Right forelimb (tissue), 1 donor: Measurements from ENCODE around the gene SASH1.
A peak's percentile ranks its signal among the peaks of the same experiment; 100 is the strongest.

Source experiments
- DNase-seq: peaks from one replicate; pipeline ENCODE4 v3.0.0-alpha.2; 2018

The SASH1 gene

DNA sequence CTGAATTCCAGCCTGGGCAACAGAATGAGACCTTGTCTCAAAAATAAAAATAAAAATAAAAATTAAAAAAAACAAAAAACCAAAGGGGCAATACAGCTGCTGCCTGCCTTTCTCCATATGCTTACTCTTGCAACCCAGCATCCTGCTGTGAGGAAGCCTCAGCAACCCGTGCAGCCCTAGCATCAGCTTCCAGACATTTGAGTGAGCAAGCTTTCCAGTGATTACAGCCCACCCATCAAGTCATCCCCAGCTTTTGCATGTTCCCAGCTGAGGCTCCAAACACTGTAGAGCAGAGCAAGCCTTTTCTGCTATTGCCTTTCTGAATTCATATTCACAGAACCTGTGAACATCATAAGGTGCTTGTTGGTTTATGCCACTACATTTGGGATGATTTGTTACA is 93.8 kb downstream of the SASH1 start:
- no peak for DNase-seq

DNA sequence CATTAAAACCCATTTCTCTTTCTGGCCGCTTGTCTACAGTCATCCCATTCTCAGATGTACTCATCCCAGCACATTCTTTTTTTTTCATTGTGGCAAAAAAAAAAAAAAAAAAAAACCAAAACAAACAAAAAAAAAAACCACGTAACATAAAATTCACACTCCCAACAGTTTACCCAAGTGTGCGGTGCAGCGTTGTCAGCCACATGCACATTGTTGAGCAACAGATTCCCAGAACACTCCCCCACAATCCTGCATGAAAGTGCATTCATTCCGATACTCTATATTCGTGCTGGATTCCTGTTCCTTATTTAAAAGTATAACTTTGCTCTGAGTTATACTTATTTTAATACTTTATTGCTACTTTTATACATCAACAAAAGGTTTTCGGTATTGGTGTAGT is 96.0 kb downstream of the SASH1 start:
- DNase-seq, result no peak

DNA sequence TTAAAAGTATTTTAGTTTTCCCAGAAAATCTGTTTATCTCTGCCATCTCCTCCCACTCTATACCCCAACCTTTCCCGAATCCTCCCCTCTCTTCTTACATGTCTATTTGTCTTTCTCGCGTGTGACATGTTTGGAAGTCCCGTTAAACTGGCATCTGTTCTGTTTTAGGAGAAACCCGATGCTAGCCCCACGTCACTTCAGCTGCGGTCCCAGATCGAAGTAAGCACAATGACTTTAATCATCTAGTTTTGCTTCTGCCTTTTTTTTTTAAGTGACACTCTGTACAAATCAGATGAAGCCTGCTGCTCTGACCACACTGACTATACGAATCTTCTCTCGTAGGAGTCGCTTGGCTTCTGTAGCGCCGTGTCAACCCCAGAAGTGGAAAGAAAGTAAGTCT is 97.4 kb downstream of the SASH1 start:
- DNase-seq, result no peak

DNA sequence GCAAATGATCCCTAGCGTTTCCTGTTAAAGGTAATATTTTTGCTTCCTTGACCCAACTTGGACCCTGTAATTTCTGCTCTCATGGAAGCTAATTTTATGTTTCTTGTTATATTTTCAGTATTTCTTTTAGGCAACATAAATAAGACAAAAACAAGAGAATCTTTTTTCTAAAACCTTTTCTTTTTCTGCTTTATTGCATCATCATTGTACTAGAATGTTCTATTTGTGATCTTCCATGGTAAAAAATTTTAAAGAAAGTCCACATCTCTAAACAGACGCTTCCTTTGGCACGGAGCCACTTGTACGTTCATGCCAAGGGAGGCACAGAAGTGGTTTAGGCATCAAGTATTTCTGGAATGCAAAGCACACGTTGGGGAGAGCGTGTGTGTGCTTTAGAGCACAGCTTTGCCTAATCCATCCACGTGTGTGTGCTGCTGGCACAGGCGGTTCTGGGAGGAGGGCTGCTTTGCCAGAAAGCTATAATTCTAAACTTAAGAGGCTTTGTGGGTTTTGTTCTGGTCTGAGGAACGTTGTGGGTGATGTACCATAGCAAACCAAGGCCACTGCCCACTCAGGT is 98.3 kb downstream of the SASH1 start:
- peak; percentile 80 for DNase-seq

GRCh38 chr6:148441454-148441911 is 98.8 kb downstream of the SASH1 start:
- DNase-seq, result no peak

DNA sequence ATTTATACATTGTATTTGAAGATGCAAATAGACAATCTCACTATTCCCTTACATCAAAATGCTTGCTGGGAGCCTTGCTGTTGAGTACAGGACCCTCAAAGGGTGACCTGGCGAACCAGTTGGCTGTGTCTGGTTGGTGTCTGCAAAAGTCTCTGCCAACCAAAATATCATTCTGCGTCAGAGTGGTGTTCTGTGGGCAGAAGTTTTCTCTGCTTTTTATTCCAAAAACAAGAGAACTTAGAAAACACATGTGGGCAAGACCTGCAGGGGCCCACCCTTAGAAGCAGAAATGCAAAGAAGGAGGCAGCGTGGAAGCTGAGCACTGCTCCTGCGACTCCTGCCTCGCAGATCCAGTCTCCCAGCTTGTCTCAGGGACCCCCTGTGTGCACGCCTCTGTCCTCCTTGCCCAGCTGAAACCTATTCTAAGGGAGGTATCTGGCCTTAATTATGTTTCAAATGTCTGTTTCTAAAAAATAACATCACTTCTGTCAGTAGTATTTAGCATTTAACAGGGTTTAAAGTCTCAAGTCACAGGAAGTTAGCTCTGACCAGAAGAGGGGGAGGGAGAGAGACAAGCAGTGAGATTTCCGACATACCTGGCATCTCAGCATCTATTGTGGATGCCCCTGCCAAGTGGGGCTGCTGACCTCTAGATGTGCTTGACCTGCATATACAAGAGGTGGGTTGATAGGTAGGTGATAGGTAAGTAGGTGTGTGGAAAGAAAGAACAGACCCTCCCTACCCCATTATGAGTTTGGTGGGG is 101.3 kb downstream of the SASH1 start:
- no peak for DNase-seq

GRCh38 chr6:148445116-148445515 is 102.5 kb downstream of the SASH1 start:
- DNase-seq, result no peak

DNA sequence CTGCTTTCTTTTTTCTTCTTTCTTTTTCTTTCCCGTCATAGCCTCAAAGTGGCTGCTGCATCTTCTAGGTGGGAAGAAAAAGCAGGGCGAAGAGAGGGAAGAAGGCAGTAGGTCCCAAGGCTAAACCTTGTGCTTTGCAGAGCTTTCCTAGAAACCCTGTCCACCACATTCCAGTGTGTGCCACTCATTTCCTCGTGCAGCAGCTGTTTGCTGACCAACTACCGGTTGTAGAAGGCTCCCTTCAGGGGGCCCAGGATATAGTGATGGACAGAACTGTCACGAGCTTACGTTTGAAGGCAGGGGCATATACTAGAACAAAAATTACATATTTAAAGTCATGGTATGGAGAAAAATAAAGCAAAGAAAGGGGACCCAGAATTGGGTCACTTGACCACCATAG is 103.0 kb downstream of the SASH1 start:
- DNase-seq, result no peak

DNA sequence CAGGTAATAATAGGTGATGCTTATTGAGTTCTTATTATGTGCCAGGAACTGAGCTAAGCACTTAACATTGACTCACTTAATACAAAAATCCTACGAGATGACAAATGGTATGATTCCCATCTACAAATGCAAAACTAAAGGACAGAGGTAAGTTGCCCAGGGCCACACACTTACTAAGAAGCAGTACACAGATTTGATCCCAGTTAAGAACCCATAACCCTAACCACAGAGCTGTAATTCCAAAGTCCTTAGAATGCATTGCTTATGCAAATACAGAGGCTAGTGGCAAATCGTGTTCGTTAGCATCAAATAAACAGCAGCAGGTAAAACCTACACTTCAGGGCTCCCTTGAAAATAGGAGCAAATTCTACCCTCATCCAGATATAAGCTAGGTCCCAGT is 104.0 kb downstream of the SASH1 start:
- DNase-seq, result no peak

GRCh38 chr6:148447521-148448230 is 105.0 kb downstream of the SASH1 start:
- no peak for DNase-seq

DNA sequence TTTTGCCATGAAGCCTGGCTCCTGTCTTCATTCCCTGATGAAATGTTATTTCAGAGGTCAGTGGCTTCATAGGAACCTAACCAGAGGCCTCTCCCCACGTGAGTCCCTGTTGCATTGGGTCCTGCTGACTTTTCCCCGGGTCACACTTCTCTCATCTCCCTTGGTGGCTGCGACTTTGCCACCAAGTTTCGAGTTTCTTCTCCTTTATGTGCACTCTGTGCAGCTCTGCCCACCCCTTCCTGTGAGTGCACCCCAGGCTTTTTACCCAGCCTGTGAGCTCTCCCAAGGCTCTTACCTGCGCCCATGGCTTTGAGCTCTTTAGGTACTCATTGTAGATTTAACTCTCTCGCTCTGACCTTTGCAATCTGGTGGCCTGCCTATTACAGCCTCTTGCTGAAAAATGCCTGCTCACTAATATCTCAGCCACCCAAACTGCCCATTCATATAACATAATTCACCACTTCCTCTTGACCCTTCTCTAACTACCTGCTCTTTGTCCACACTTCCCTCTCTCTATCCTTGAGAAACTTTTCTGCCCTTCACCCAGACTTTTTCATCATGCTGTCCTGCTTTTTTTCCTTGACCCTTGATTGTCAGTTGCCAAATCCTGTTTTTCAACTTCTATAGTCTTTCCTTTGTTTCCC is 105.9 kb downstream of the SASH1 start:
- DNase-seq, result no peak

- DNase-seq, result no peak
These were observed 108.2 kb downstream of the SASH1 start for GRCh38 chr6:148450866-148451265.

- no peak for DNase-seq
These were observed 109.1 kb downstream of the SASH1 start for GRCh38 chr6:148451690-148452089.

DNA sequence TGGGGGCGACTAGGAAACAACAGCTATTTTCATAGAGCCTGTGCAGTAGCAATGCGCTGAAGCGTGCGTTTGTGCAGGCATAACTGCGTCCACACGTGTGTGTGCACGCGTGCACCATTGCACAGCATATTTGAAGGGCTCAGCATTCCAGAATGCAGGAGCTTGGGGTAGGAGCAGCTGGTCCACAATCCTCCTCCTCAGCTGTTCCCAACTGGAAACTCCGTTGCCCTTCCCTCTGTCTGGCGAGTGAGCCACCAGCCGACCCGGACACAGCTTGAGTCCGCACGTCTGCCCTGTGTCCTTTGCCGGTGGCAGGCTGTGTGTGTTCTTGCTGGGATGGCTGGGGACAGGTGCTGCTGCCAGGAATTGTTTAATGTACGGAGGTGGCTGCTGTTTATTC is 110.2 kb downstream of the SASH1 start:
- no peak for DNase-seq

- no peak for DNase-seq
These were observed 111.3 kb downstream of the SASH1 start for GRCh38 chr6:148453906-148454305.

- DNase-seq, result no peak
These were observed 112.6 kb downstream of the SASH1 start for GRCh38 chr6:148455225-148455624.

GRCh38 chr6:148455674-148456558 is 113.3 kb downstream of the SASH1 start:
- no peak for DNase-seq

- DNase-seq, result no peak
These were observed 114.7 kb downstream of the SASH1 start for GRCh38 chr6:148457137-148457842.

GRCh38 chr6:148457843-148458159 is 115.2 kb downstream of the SASH1 start:
- DNase-seq, result no peak

DNA sequence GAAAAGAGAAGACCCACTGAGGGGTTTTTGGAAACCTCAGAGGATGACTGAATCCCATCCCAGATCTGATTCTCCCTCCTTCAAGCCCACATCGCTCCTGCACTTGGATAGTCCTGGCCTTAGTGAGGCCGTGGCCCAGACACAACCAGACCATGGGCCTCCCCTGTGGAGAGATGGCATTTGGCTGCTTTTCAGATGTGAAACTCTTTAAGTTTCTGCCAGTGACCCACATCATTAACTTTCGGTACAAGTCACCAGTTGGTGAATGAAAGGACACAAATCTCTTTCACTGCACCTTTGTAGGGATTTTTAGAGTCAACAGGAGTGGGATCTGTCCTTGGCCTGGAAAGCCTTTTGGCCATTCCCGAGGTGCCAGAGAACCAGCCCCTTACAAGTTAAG is 116.6 kb downstream of the SASH1 start:
- DNase-seq, result no peak

- no peak for DNase-seq
These were observed 118.4 kb downstream of the SASH1 start for GRCh38 chr6:148460876-148461646.
